Testis (tissue), 3 donors: ENCODE results near the gene NSMF. TPM values are rescaled to one million over a fixed set of nuclear protein-coding genes. Genes with fewer than 3 reads are reported as not detected.

ENCODE experiments used
- DNase-seq: peaks from one replicate; pipeline ENCODE4 v3.0.0-alpha.2; 2019
- H3K27ac ChIP-seq, 2 donors: fragments of 200-600 bp; sonication (generic); one replicate each; pipeline ENCODE4 v1.5.1; 2019
- H3K27me3 ChIP-seq: fragments of 200-600 bp; sonication (generic); one replicate; pipeline ENCODE4 v1.5.1; 2019
- H3K36me3 ChIP-seq: fragments of 200-600 bp; sonication (generic); one replicate; pipeline ENCODE4 v1.5.1; 2017; ENCODE audit warnings: low read depth; ENCODE audit errors: missing control alignments
- H3K4me1 ChIP-seq: fragments of 200-600 bp; sonication (generic); one replicate; pipeline ENCODE4 v1.5.1; 2019
- H3K4me3 ChIP-seq, 2 donors: fragments of 200-600 bp; sonication (generic); one replicate each; pipeline ENCODE4 v1.5.1; 2017 to 2019
- H3K9me3 ChIP-seq: fragments of 200-600 bp; sonication (generic); one replicate; pipeline ENCODE4 v1.5.1; 2017
- POLR2A ChIP-seq: fragments of 450-650 bp; IDR thresholded peaks from one replicate; pipeline ENCODE4 v1.6.1; 2017; ENCODE audit warnings: antibody characterized with exemption, mild to moderate bottlenecking, moderate library complexity
- WGBS, 2 donors: methylation state at CpG; one replicate each; pipeline ENCODE4 v1.1.5; 2018; 5-methylcytosine and 5-hydroxymethylcytosine counted together
- intact Hi-C: fragments of 100-400 bp; cut with DNase I; formaldehyde crosslinking; loops from one replicate; pipeline ENCODE4 v1.15.1; 2023; ENCODE audit warnings: low total_unique reads
- polyA plus RNA-seq: library from polyadenylated mRNA; stranded (reverse); fragments of 350-450 nt; fragmentation: Illumina TruSeq; extraction: RNeasy Lipid Tissue Mini Kit (QIAGEN cat#74804); gene quantifications from one replicate; pipeline ENCODE4 v1.2.3, GENCODE V29; 2014; ENCODE audit warnings: low read depth, low replicate concordance; ENCODE audit not compliant: insufficient read depth
- total RNA-seq, 2 donors: library from RNA; depleted of rRNA; stranded (reverse); fragments of >200 nt; gene quantifications; one replicate each; pipeline ENCODE4 v1.2.3, GENCODE V29; 2016
- TF ChIP-seq, protein P1 (sequence below), 3 experiments: fragments of 450-650 bp in 2 of 3; fragments of 200-600 bp in 1 of 3; sonication (generic) in 1 of 3; IDR thresholded peaks; one replicate each; pipeline ENCODE4 v1.5.1; 2016 to 2019; ENCODE audit warnings: antibody characterized with exemption in 3 of 3, mild to moderate bottlenecking in 2 of 3, moderate library complexity in 1 of 3

Gene NSMF
- total and polyA plus RNA-seq, 3 donors from 2014 or later, result 42.5 to 105 (median 81.7) TPM

DNA sequence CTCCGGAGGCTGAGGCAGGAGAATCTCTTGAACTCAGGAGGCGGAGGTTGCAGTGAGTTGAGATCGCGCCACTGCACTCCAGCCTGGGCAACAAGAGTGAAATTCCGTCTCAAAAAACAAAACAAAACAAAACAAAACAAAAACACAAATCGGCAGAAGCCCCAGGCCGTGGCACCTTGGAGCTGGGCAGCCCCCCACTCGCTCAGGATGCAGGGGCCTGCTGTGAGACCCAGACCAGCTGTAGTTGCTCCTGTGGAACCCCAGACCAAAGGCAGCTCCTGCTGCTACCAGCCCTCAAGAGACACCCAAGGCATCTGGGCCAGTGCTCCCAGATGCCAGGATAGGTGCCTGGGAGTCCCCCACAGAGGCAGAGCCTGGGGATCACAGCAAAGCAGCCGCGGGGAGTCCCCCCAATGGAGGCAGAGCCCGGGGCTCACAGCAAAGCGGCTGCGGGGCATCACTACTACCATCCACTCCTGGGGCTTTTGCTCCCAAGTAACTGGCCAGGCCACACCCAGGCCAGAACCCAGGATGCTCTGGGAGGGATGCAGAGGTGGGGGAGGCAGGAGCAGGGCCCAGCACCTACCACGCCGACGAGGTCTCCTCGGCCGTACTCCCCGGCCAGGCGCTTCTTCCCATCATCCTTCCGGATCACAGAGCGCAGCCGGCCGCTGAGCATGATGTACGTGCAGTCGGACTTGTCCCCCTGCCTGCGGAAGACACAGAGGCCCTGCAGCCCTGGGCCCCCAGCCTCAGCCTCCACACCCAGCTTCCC is 37.7 kb upstream of the NSMF start:
- Histone ChIP-seq H3K27ac (no peak overlapping the region), H3K4me1 (no peaks in the 10 kb centered on the region), H3K27me3 (no peaks in the 10 kb centered on the region), H3K9me3 (no peaks in the 10 kb centered on the region), H3K4me3 (no peak overlapping the region), H3K36me3 (no peaks in the 10 kb centered on the region)
- 96 to 98% methylated on average over 17 to 27 of the region's 27 CpGs for WGBS, 2 donors
- DNase-seq, result no peak
- intact Hi-C loops, result no loop called here
- TF ChIP-seq POLR2A, result no peak
- TF ChIP-seq, protein P1, sequence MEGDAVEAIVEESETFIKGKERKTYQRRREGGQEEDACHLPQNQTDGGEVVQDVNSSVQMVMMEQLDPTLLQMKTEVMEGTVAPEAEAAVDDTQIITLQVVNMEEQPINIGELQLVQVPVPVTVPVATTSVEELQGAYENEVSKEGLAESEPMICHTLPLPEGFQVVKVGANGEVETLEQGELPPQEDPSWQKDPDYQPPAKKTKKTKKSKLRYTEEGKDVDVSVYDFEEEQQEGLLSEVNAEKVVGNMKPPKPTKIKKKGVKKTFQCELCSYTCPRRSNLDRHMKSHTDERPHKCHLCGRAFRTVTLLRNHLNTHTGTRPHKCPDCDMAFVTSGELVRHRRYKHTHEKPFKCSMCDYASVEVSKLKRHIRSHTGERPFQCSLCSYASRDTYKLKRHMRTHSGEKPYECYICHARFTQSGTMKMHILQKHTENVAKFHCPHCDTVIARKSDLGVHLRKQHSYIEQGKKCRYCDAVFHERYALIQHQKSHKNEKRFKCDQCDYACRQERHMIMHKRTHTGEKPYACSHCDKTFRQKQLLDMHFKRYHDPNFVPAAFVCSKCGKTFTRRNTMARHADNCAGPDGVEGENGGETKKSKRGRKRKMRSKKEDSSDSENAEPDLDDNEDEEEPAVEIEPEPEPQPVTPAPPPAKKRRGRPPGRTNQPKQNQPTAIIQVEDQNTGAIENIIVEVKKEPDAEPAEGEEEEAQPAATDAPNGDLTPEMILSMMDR (IDR thresholded peaks at IDR 0.05), result no peak

DNA sequence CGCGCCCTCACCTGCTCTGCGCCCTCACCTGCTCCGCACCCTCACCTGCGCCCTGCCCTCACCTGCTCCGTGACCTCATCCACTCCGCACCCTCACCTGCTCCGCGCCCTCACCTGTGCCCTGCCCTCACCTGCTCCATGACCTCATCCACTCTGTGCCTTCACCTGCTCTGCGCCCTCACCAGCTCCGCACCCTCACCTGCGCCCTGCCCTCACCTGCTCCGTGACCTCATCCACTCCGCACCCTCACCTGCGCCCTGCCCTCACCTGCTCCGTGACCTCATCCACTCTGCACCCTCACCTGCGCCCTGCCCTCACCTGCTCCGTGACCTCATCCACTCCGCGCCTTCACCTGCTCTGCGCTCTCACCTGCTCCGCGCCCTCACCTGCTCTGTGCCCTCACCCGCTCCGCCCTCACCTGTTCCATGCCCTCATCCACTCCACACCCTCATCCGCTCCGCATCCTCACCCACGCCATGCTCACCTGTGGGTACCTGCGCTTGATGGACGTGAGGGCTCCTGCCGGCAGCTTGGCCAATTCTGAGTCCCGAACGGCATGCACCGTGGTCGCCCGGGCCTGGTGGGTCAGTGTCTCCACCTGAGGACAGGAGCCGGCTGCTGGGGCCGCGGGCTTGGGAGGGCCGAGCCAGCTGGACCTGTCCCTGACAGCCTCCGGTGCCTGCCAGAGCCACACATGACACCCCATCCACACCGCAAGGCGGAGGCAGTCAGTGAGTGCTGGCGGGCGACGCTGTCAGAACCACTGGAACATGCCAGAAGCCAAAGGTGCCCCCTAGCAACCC is 35.6 kb upstream of the NSMF start:
- no peak for TF ChIP-seq POLR2A
- TF ChIP-seq, protein P1 (IDR thresholded peaks at IDR 0.05), result no peak
- no peaks in the 10 kb centered on the region for H3K27me3 ChIP-seq
- no peak overlapping the region for H3K27ac ChIP-seq
- no peaks in the 10 kb centered on the region for H3K36me3 ChIP-seq
- no peak for DNase-seq
- intact Hi-C loops, result no loop called here
- no peaks in the 10 kb centered on the region for H3K4me1 ChIP-seq
- H3K4me3 ChIP-seq, result no peak overlapping the region
- 96% methylated on average over 42 to 46 of the region's 46 CpGs for WGBS, 2 donors
- H3K9me3 ChIP-seq, result no peaks in the 10 kb centered on the region

DNA sequence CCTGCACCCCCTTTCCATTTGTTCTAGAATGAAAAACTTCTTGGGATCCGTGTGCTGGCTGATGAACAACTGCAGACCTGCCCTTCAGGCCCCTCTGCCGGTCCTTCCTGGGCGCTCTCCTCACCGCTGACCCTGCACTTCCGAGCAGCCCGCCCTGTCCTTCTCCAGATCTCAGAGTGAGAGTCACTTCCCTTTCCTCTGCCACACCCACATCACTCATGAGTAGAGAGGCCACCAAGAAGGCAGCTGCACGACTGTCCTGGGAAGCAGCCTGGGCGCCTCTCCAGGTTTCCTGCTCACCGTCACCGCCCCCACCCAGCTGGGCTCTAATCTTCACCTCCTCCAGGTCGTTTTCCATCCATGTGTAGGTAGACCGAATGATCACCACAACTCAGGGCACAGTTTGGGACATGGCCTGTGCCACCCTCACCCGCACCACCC is 35.0 kb upstream of the NSMF start:
- intact Hi-C loops, result no loop called here
- H3K36me3 ChIP-seq, result no peaks in the 10 kb centered on the region
- WGBS, 2 donors, result 79 to 80% methylated on average over 13 of the region's 13 CpGs
- no peaks in the 10 kb centered on the region for H3K9me3 ChIP-seq
- H3K4me3 ChIP-seq, result no peak overlapping the region
- TF ChIP-seq, protein P1 (IDR thresholded peaks at IDR 0.05), result no peak
- no peak for TF ChIP-seq POLR2A
- no peaks in the 10 kb centered on the region for H3K4me1 ChIP-seq
- no peaks in the 10 kb centered on the region for H3K27me3 ChIP-seq
- DNase-seq, result no peak
- no peak overlapping the region for H3K27ac ChIP-seq

DNA sequence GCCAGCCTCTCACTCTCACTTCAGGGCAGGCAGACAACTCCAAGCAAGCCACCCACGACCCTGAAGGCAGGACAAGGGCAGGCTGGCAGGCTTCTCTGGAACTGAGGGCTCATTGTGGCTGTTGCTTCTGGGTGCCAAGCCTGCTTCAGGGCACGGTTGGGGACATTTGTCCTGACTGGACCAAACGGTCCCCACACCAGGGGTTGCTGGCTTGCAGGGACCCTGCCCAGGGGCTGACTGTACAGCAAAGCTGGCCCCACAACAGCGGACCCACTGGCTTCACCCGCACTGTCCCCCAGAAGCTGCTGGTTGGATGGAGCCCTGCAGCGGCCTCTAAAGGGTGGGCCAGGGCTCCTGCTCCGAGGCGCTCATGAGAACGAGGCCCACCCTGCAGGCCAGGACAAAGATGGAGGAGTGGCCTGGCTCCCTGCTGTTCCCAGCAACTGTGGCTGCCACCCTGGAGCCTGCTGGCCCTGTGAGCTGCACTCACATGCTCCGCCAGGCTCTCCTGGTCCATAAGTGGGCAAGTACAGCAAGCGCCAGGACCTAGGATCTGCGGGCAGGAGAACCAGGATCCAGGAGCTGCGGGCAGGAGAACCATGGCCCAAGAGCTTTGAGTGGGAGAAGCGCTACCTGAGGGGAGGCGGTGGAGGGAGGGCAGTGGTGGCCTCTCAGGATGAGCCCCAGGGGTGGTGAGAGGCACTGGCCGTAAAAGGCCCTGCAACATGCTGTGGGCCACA is 34.4 kb upstream of the NSMF start:
- whole genome bisulfite sequencing, 2 donors, result 96 to 97% methylated on average over 7 to 16 of the region's 16 CpGs
- Histone ChIP-seq H3K27ac (no peak overlapping the region), H3K9me3 (no peaks in the 10 kb centered on the region), H3K36me3 (no peaks in the 10 kb centered on the region), H3K4me1 (no peaks in the 10 kb centered on the region), H3K4me3 (no peak overlapping the region), H3K27me3 (no peaks in the 10 kb centered on the region)
- no peak for DNase-seq
- intact Hi-C loops, result no loop called here
- no peak for TF ChIP-seq POLR2A
- TF ChIP-seq, protein P1 (IDR thresholded peaks at IDR 0.05), result no peak
